SH-SY5Y (cell line): ENCODE data around the gene SLC9C2.

Experiments
- GATA2 ChIP-seq: IDR thresholded peaks from 2 replicates; pipeline ENCODE4 v1.6.1; 2011; ENCODE audit warnings: mild to moderate bottlenecking, low read depth, low read length
- GATA3 ChIP-seq: IDR thresholded peaks from 2 replicates; pipeline ENCODE4 v1.6.1; 2011; ENCODE audit warnings: low read depth, mild to moderate bottlenecking, low read length, moderate library complexity

DNA sequence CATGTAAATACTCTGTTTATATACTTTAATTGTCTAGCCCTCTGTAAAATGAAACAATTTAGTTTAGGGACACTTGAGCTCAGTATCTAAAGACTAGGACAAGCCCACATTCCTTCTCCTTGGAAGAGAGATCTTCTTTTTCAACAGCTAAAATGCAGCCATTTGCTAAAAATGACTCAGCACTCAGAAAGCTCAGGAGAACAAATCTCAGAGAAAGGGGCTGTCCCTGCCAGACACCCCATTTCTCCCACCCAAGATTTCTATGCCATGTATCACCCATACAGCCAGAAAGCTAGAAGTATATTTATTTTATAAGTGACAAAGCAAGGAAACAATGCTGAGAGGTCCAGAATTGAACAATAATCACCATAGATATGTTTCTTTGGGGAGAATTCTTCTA is 148.9 kb downstream of the SLC9C2 start:
- TF ChIP-seq GATA3: no peak
- TF ChIP-seq GATA2: no peak
